ENCODE data around the gene CFAP65.

The CFAP65 gene

GRCh38 chr2:219022041-219022440 is 19.3 kb downstream of the CFAP65 start:
- Histone ChIP-seq H3K4me3 (ENCODE audit: low read length) (no peak overlapping the region), H3K36me3 (ENCODE audit: insufficient read depth, low read length) (no peaks in the 10 kb centered on the region), H3K9me3 (ENCODE audit: insufficient read depth, low read depth, low read length) (no peaks in the 10 kb centered on the region), H3K4me1 (ENCODE audit: insufficient read depth, low read length) (no peaks in the 10 kb centered on the region), H3K9ac (ENCODE audit: low read depth, low read length) (no peak overlapping the region), H3K27ac (ENCODE audit: low read depth, low read length) (no peak overlapping the region), H3K27me3 (ENCODE audit: insufficient read depth, low read length) (0 out of 2 replicates have a peak, but pooled peaks cover 5% of the 10 kb centered on the region)
- WGBS: 89% methylated on average over 12 of the region's 12 CpGs

DNA sequence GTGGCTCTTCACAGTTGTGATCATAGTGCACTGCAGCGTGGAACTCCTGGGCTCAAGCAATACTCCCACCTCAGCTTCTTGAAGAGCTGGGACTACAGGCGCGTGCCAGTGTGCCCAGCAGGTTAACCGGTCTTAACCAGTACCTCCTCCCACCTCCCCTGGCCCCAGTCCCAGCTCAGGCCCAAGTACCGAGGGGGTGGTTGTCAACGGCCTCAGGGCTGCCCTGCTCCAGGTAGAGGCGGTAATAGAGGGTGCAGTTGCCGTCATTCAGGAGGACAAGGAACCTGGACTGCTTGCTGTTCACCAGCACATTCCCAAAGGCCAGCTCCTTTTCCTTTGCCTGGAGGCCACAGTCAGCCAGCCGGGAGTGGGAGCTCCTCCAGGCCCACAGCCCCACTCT is 19.7 kb downstream of the CFAP65 start:
- Histone ChIP-seq H3K9ac (ENCODE audit: low read depth, low read length) (no peak overlapping the region), H3K27ac (ENCODE audit: low read depth, low read length) (no peak overlapping the region), H3K4me3 (ENCODE audit: low read length) (no peak overlapping the region), H3K27me3 (ENCODE audit: insufficient read depth, low read length) (0 out of 2 replicates have a peak, but pooled peaks cover 3% of the 10 kb centered on the region), H3K36me3 (ENCODE audit: insufficient read depth, low read length) (no peaks in the 10 kb centered on the region), H3K9me3 (ENCODE audit: insufficient read depth, low read depth, low read length) (no peaks in the 10 kb centered on the region), H3K4me1 (ENCODE audit: insufficient read depth, low read length) (no peaks in the 10 kb centered on the region)
- WGBS: 89% methylated on average over 9 of the region's 9 CpGs

GRCh38 chr2:219020604-219021365 is 20.5 kb downstream of the CFAP65 start:
- Histone ChIP-seq H3K9ac (ENCODE audit: low read depth, low read length) (no peak overlapping the region), H3K9me3 (ENCODE audit: insufficient read depth, low read depth, low read length) (no peaks in the 10 kb centered on the region), H3K36me3 (ENCODE audit: insufficient read depth, low read length) (no peaks in the 10 kb centered on the region), H3K27ac (ENCODE audit: low read depth, low read length) (no peak overlapping the region), H3K4me1 (ENCODE audit: insufficient read depth, low read length) (no peaks in the 10 kb centered on the region), H3K27me3 (ENCODE audit: insufficient read depth, low read length) (0 out of 2 replicates have a peak, but pooled peaks cover 3% of the 10 kb centered on the region), H3K4me3 (ENCODE audit: low read length) (no peak overlapping the region)
- whole genome bisulfite sequencing: 87% methylated on average over 11 of the region's 11 CpGs

DNA sequence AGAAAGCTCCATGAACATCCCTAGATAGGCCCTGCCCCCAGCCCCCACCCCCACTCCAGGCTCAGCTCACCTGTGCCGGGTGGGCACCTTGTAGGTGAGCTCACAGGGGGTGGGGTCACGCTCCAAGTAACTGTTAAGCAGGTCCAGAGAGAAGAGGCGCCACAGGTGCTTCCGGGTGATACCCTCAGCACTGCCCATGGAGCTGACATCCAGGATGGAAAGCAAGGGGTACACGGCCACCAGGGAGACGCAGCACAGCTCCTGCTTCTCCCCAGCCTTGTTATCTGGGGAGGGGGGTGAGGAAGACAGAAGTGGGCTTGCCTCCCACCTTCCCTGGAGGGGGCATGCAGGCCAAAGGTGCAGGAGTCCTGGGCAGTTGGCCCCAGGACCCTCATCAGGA is 21.9 kb downstream of the CFAP65 start:
- no peak overlapping the region for H3K4me3 ChIP-seq (ENCODE audit: low read length)
- WGBS: 91% methylated on average over 6 of the region's 6 CpGs
- H3K27me3 ChIP-seq (ENCODE audit: insufficient read depth, low read length): peaks cover 15% of the 10 kb centered on the region

DNA sequence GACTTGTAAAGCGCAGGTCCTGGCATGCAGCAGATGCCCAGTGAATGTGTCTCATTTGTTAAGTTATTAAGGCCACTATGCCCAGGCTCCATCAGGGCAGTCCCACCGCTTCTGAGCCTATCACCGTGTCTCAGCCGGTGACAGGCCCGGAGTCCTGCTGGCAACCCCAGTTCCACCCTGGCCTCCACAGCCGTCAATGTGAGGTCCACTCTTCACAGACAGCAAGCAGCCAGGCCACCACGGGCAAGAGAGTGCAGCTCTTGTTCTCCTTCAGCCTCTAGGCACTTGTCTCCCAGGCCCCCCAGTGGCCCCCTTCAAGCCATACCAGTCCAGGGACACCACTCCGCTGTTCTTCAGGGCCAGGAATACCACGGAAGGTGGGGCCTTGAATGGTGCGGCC is 22.6 kb downstream of the CFAP65 start:
- no peaks in the 10 kb centered on the region for H3K4me1 ChIP-seq (ENCODE audit: insufficient read depth, low read length)
- no peak overlapping the region for H3K9ac ChIP-seq (ENCODE audit: low read depth, low read length)
- H3K27ac ChIP-seq (ENCODE audit: low read depth, low read length): no peak overlapping the region
- H3K27me3 ChIP-seq (ENCODE audit: insufficient read depth, low read length): peaks cover 22% of the 10 kb centered on the region
- H3K9me3 ChIP-seq (ENCODE audit: insufficient read depth, low read depth, low read length): no peaks in the 10 kb centered on the region
- 91% methylated on average over 10 of the region's 10 CpGs for WGBS
- no peak overlapping the region for H3K4me3 ChIP-seq (ENCODE audit: low read length)
- no peaks in the 10 kb centered on the region for H3K36me3 ChIP-seq (ENCODE audit: insufficient read depth, low read length)

More for the DNA sequence above, 21.9 kb downstream of the CFAP65 start:
- Histone ChIP-seq H3K9me3 (ENCODE audit: insufficient read depth, low read depth, low read length) (no peaks in the 10 kb centered on the region), H3K4me1 (ENCODE audit: insufficient read depth, low read length) (no peaks in the 10 kb centered on the region), H3K36me3 (ENCODE audit: insufficient read depth, low read length) (no peaks in the 10 kb centered on the region), H3K9ac (ENCODE audit: low read depth, low read length) (no peak overlapping the region), H3K27ac (ENCODE audit: low read depth, low read length) (no peak overlapping the region)

DNA sequence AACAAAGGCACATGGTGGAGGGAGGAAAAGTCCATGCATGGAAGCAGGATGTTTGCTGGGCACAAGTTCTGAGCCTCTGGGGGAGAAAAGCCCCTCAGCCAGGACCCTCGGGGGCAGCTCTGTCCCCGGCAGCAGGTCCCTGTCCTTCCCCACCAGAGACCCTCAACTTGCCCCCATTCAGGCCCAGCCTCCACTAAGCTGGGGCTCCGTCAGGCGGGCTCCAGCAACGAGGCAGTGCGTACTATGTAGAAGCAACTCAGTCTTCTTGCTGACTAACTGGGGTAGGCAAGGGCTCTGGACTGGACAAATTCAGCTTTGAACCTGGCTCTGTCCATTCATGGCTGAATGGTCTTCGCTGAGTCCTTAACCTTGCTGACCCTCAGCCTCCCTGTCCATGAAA is 23.0 kb downstream of the CFAP65 start:
- no peak overlapping the region for H3K27ac ChIP-seq (ENCODE audit: low read depth, low read length)
- 94% methylated on average over 7 of the region's 7 CpGs for WGBS
- no peak overlapping the region for H3K4me3 ChIP-seq (ENCODE audit: low read length)
- H3K4me1 ChIP-seq (ENCODE audit: insufficient read depth, low read length): no peaks in the 10 kb centered on the region
- H3K27me3 ChIP-seq (ENCODE audit: insufficient read depth, low read length): peaks cover 26% of the 10 kb centered on the region
- H3K9me3 ChIP-seq (ENCODE audit: insufficient read depth, low read depth, low read length): no peaks in the 10 kb centered on the region
- H3K9ac ChIP-seq (ENCODE audit: low read depth, low read length): no peak overlapping the region
- H3K36me3 ChIP-seq (ENCODE audit: insufficient read depth, low read length): no peaks in the 10 kb centered on the region

DNA sequence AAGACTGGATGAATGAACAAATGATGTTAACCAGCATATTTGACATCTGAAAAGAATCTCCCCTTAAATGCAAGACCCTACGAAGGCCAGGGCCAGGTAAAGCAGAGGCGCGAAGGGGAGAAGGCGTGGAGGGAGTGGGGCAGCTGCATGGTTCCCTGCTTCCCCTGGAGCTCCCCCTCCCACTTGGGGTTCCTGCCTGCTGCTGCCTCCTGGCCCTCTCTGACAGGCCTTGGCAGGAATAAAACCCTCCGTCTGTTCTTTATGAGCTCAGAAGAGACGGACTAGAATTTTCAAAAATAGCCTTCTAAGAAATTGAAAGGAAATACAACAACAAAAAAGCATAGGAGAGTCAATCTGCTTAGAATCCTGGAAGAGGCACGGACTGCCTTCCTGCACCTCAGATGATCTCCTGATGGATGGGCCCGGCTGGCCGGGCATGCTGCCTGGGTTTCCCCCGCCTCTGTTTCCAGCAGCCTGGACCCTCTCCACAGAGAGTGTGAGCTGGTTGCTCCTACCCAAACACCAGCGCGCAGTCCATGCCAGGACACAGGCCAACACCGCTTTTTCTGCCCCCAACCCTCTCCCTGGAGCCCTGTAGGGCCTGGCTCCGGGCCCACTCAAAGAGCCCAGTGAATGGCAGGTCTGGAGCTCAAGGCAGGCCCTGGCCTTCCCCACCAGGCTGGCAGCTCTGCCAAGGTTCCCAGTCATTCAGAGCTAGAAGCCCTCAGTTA is 23.9 kb downstream of the CFAP65 start:
- WGBS: 88% methylated on average over 14 of the region's 14 CpGs
- no peaks in the 10 kb centered on the region for H3K9me3 ChIP-seq (ENCODE audit: insufficient read depth, low read depth, low read length)
- H3K27ac ChIP-seq (ENCODE audit: low read depth, low read length): no peak overlapping the region
- H3K36me3 ChIP-seq (ENCODE audit: insufficient read depth, low read length): no peaks in the 10 kb centered on the region
- no peak overlapping the region for H3K9ac ChIP-seq (ENCODE audit: low read depth, low read length)
- no peaks in the 10 kb centered on the region for H3K4me1 ChIP-seq (ENCODE audit: insufficient read depth, low read length)
- peaks cover 31% of the 10 kb centered on the region for H3K27me3 ChIP-seq (ENCODE audit: insufficient read depth, low read length)
- H3K4me3 ChIP-seq (ENCODE audit: low read length): no peak overlapping the region

- H3K27me3 ChIP-seq (ENCODE audit: insufficient read depth, low read length): peaks cover 31% of the 10 kb centered on the region
Observed at GRCh38 chr2:219016721-219017120, 24.6 kb downstream of the CFAP65 start.

GRCh38 chr2:219010873-219011272 is 30.4 kb downstream of the CFAP65 start:
- no peaks in the 10 kb centered on the region for H3K4me1 ChIP-seq (ENCODE audit: insufficient read depth, low read length)
- H3K27ac ChIP-seq (ENCODE audit: low read depth, low read length): no peak overlapping the region
- no peak overlapping the region for H3K4me3 ChIP-seq (ENCODE audit: low read length)
- H3K36me3 ChIP-seq (ENCODE audit: insufficient read depth, low read length): no peaks in the 10 kb centered on the region
- no peak overlapping the region for H3K9ac ChIP-seq (ENCODE audit: low read depth, low read length)
- 90% methylated on average over 5 of the region's 5 CpGs for WGBS
- H3K9me3 ChIP-seq (ENCODE audit: insufficient read depth, low read depth, low read length): no peaks in the 10 kb centered on the region
- peaks cover 66% of the 10 kb centered on the region for H3K27me3 ChIP-seq (ENCODE audit: insufficient read depth, low read length)

More at GRCh38 chr2:219016721-219017120, 24.6 kb downstream of the CFAP65 start:
- H3K9ac ChIP-seq (ENCODE audit: low read depth, low read length): no peak overlapping the region
- no peaks in the 10 kb centered on the region for H3K9me3 ChIP-seq (ENCODE audit: insufficient read depth, low read depth, low read length)
- no peaks in the 10 kb centered on the region for H3K4me1 ChIP-seq (ENCODE audit: insufficient read depth, low read length)
- H3K27ac ChIP-seq (ENCODE audit: low read depth, low read length): no peak overlapping the region
- no peak overlapping the region for H3K4me3 ChIP-seq (ENCODE audit: low read length)
- no peaks in the 10 kb centered on the region for H3K36me3 ChIP-seq (ENCODE audit: insufficient read depth, low read length)
- WGBS: 90% methylated on average over 11 of the region's 11 CpGs

- Histone ChIP-seq H3K27me3 (ENCODE audit: insufficient read depth, low read length) (peaks cover 67% of the 10 kb centered on the region), H3K27ac (ENCODE audit: low read depth, low read length) (no peak overlapping the region), H3K36me3 (ENCODE audit: insufficient read depth, low read length) (no peaks in the 10 kb centered on the region), H3K4me3 (ENCODE audit: low read length) (no peak overlapping the region), H3K9me3 (ENCODE audit: insufficient read depth, low read depth, low read length) (no peaks in the 10 kb centered on the region), H3K4me1 (ENCODE audit: insufficient read depth, low read length) (no peaks in the 10 kb centered on the region), H3K9ac (ENCODE audit: low read depth, low read length) (no peak overlapping the region)
- 26% methylated on average over 6 of the region's 6 CpGs for WGBS
Observed at GRCh38 chr2:219010162-219010756, 31.1 kb downstream of the CFAP65 start.

GRCh38 chr2:219009294-219009693 is 32.0 kb downstream of the CFAP65 start:
- Histone ChIP-seq H3K9ac (ENCODE audit: low read depth, low read length) (no peak overlapping the region), H3K4me1 (ENCODE audit: insufficient read depth, low read length) (no peaks in the 10 kb centered on the region), H3K4me3 (ENCODE audit: low read length) (no peak overlapping the region), H3K9me3 (ENCODE audit: insufficient read depth, low read depth, low read length) (no peaks in the 10 kb centered on the region), H3K27me3 (ENCODE audit: insufficient read depth, low read length) (peaks cover 68% of the 10 kb centered on the region), H3K27ac (ENCODE audit: low read depth, low read length) (no peak overlapping the region), H3K36me3 (ENCODE audit: insufficient read depth, low read length) (no peaks in the 10 kb centered on the region)
- WGBS: 67% methylated on average over 2 of the region's 2 CpGs
